Parathyroid adenoma (tissue), 2 donors: ENCODE data around the gene KLF7.

ENCODE experiments used
- H2AFZ ChIP-seq: fragments of 300-600 bp; sonication (generic); one replicate; pipeline ENCODE4 v1.7.0; 2017; ENCODE audit warnings: antibody characterized with exemption, mild to moderate bottlenecking
- H3K27ac ChIP-seq: fragments of 300-600 bp; sonication (generic); one replicate; pipeline ENCODE4 v1.7.0; 2017
- H3K27me3 ChIP-seq: fragments of 300-600 bp; sonication (generic); one replicate; pipeline ENCODE4 v1.7.0; 2017; ENCODE audit warnings: low read length; ENCODE audit not compliant: control insufficient read depth, insufficient read depth
- H3K36me3 ChIP-seq: fragments of 300-600 bp; sonication (generic); one replicate; pipeline ENCODE4 v1.7.0; 2017; ENCODE audit warnings: low read length; ENCODE audit not compliant: control insufficient read depth, insufficient read depth
- H3K4me1 ChIP-seq: fragments of 300-600 bp; sonication (generic); one replicate; pipeline ENCODE4 v1.7.0; 2017; ENCODE audit warnings: control low read depth
- H3K4me2 ChIP-seq: fragments of 300-600 bp; sonication (generic); one replicate; pipeline ENCODE4 v1.7.0; 2017; ENCODE audit warnings: low read length
- H3K4me3 ChIP-seq: fragments of 300-600 bp; sonication (generic); one replicate; pipeline ENCODE4 v1.7.0; 2017; ENCODE audit warnings: low read depth, low read length
- H3K79me2 ChIP-seq: fragments of 300-600 bp; sonication (generic); one replicate; pipeline ENCODE4 v1.7.0; 2017; ENCODE audit warnings: control low read depth
- H3K9ac ChIP-seq: fragments of 300-600 bp; sonication (generic); one replicate; pipeline ENCODE4 v1.7.0; 2017; ENCODE audit warnings: mild to moderate bottlenecking
- H3K9me3 ChIP-seq: fragments of 300-600 bp; sonication (generic); one replicate; pipeline ENCODE4 v1.7.0; 2017; ENCODE audit warnings: low read length; ENCODE audit not compliant: control insufficient read depth
- CTCF ChIP-seq: fragments of 300-600 bp; sonication (generic); IDR thresholded peaks from one replicate; pipeline ENCODE4 v1.7.0; 2017; ENCODE audit warnings: antibody characterized with exemption, mild to moderate bottlenecking
- donor health status: primary hyperparathyroidism.

The KLF7 gene

DNA sequence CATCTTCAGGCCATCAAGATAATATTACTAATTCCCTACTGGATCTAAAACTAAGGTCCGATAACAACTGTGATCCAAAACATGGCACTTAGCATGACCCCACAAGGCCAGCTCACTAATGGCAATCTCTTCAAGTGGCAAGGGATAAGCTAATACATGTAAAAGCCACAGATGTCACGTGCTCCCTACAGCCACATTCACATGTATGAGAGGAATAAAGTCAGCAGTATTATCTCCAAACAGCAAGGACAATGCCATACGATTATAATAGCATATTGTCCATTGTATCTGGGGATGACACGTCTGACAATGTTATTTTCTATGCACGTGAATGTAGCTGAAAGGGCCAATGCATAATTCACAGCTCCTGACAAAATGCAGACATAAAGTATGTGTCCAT lies 56.0 kb downstream of the KLF7 start:
- H3K27ac ChIP-seq = no peak overlapping the region
- no peak overlapping the region for H2AFZ ChIP-seq
- H3K9ac ChIP-seq = no peak overlapping the region
- H3K9me3 ChIP-seq = no peaks in the 10 kb centered on the region
- no peaks in the 10 kb centered on the region for H3K36me3 ChIP-seq
- no peaks in the 10 kb centered on the region for H3K79me2 ChIP-seq
- H3K4me2 ChIP-seq = no peak overlapping the region
- H3K4me3 ChIP-seq = no peak overlapping the region
- no peaks in the 10 kb centered on the region for H3K4me1 ChIP-seq
- H3K27me3 ChIP-seq = no peaks in the 10 kb centered on the region
- TF ChIP-seq CTCF = no peak

- H3K27me3 ChIP-seq = no peaks in the 10 kb centered on the region
- H3K9ac ChIP-seq = no peak overlapping the region
- no peak overlapping the region for H3K27ac ChIP-seq
- H3K9me3 ChIP-seq = no peaks in the 10 kb centered on the region
- H3K4me1 ChIP-seq = no peaks in the 10 kb centered on the region
- no peak overlapping the region for H2AFZ ChIP-seq
- TF ChIP-seq CTCF = no peak
- H3K4me3 ChIP-seq = no peak overlapping the region
- H3K79me2 ChIP-seq = no peaks in the 10 kb centered on the region
- no peaks in the 10 kb centered on the region for H3K36me3 ChIP-seq
- no peak overlapping the region for H3K4me2 ChIP-seq
These were observed 57.3 kb downstream of the KLF7 start for GRCh38 chr2:207108440-207108839.

- peaks cover 3% of the 10 kb centered on the region for H3K79me2 ChIP-seq
- no peak for TF ChIP-seq CTCF
- no peak overlapping the region for H3K27ac ChIP-seq
- no peaks in the 10 kb centered on the region for H3K36me3 ChIP-seq
- no peaks in the 10 kb centered on the region for H3K9me3 ChIP-seq
- H3K4me3 ChIP-seq = no peak overlapping the region
- H3K4me1 ChIP-seq = no peaks in the 10 kb centered on the region
- no peak overlapping the region for H3K4me2 ChIP-seq
- no peak overlapping the region for H3K9ac ChIP-seq
- H2AFZ ChIP-seq = no peak overlapping the region
- no peaks in the 10 kb centered on the region for H3K27me3 ChIP-seq
These were observed 58.2 kb downstream of the KLF7 start for GRCh38 chr2:207107551-207107950.

- H3K27me3 ChIP-seq = no peaks in the 10 kb centered on the region
- H3K4me1 ChIP-seq = no peaks in the 10 kb centered on the region
- H3K36me3 ChIP-seq = no peaks in the 10 kb centered on the region
- TF ChIP-seq CTCF = no peak
- no peak overlapping the region for H3K4me2 ChIP-seq
- H3K27ac ChIP-seq = no peak overlapping the region
- H3K79me2 ChIP-seq = peaks cover 3% of the 10 kb centered on the region
- H3K9me3 ChIP-seq = no peaks in the 10 kb centered on the region
- no peak overlapping the region for H2AFZ ChIP-seq
- H3K4me3 ChIP-seq = no peak overlapping the region
- no peak overlapping the region for H3K9ac ChIP-seq
These were observed 58.6 kb downstream of the KLF7 start for GRCh38 chr2:207107131-207107530.

- Histone ChIP-seq H3K4me1 (no peaks in the 10 kb centered on the region), H3K36me3 (no peaks in the 10 kb centered on the region), H3K4me2 (no peak overlapping the region), H3K27me3 (no peaks in the 10 kb centered on the region), H3K4me3 (no peak overlapping the region), H3K9me3 (no peaks in the 10 kb centered on the region), H3K79me2 (peaks cover 5% of the 10 kb centered on the region), H3K27ac (no peak overlapping the region), H2AFZ (no peak overlapping the region), H3K9ac (no peak overlapping the region)
- no peak for TF ChIP-seq CTCF
These were observed 62.6 kb downstream of the KLF7 start for GRCh38 chr2:207103132-207103531.
